ENCODE results near the gene SPRYD7.

Gene SPRYD7

DNA sequence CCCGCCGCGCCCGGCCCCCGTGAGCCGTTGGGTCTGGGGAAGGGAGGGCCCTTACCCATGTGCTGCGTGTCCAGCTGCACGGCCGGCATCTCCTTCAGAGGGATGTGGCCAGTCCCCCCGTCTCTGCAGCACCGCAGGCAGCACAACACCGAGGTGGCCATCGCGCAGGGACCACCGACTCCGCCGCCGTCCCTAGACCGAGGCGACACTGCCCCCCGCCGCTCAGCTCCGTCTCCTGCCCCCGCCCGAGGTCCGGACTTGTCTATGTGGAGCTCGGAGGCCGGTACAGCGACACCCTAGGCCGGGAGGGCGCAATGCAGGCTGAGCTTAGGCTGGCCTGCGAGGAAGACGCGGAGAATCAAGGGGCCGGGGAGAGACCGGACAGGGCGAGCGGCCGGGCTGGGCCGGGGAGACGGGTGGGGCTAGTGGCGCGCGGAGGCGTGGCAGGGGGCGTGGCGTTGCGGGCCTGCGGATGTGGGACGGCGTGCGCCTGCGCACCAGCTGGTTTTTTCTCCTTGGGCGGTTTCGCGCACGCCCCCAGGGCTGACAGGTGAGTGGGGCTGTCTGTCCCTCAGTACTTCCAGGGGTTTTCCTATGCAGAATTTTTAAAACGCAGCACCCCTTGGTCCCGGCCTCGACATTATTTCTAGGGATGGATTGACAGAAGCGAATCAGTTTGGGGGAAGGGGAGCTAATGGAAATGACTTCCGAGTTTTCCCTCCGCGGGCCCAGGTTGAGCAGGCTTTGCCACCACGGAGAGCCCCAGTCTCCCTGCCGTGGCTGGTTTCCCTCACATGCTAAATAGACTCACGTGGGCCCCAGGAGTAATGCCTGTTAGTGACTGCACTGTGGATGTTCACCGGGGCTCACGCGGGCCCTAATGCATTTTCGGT is at the start of gene SPRYD7:
TSS of gene SPRYD7 (minus strand) at position 266 of the 893 bp plus-strand sequence. CDS start at position 161, 105 bp downstream.
- no peak within 1 kb of the TSS for H2AFZ ChIP-seq (ENCODE audit: low read length)
- TF ChIP-seq, protein P1, sequence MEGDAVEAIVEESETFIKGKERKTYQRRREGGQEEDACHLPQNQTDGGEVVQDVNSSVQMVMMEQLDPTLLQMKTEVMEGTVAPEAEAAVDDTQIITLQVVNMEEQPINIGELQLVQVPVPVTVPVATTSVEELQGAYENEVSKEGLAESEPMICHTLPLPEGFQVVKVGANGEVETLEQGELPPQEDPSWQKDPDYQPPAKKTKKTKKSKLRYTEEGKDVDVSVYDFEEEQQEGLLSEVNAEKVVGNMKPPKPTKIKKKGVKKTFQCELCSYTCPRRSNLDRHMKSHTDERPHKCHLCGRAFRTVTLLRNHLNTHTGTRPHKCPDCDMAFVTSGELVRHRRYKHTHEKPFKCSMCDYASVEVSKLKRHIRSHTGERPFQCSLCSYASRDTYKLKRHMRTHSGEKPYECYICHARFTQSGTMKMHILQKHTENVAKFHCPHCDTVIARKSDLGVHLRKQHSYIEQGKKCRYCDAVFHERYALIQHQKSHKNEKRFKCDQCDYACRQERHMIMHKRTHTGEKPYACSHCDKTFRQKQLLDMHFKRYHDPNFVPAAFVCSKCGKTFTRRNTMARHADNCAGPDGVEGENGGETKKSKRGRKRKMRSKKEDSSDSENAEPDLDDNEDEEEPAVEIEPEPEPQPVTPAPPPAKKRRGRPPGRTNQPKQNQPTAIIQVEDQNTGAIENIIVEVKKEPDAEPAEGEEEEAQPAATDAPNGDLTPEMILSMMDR (IDR thresholded peaks at IDR 0.05; ENCODE audit: low read length) = peak; percentile 95
- no peak for TF ChIP-seq EZH2 (IDR thresholded peaks at IDR 0.05; ENCODE audit: borderline replicate concordance, low read length)
- no peaks in the 10 kb centered on the region for H4K20me1 ChIP-seq (ENCODE audit: insufficient read depth, low read length)
- H3K27ac ChIP-seq (ENCODE audit: low read depth, low read length, poor library complexity, severe bottlenecking) = peak within 1 kb of the TSS; percentile 82
- 0 out of 2 replicates have a peak, but pooled peaks cover 4% of the 10 kb centered on the region for H3K79me2 ChIP-seq (ENCODE audit: insufficient read depth, low read length)
- no peaks in the 10 kb centered on the region for H3K27me3 ChIP-seq (ENCODE audit: insufficient read depth, low read length)
- no peaks in the 10 kb centered on the region for H3F3A ChIP-seq (ENCODE audit: insufficient read depth, low read length)
- peak within 1 kb of the TSS; percentile 75 for H3K4me2 ChIP-seq (ENCODE audit: low read length)
- peak within 1 kb of the TSS; percentile 65 for H3K4me3 ChIP-seq (ENCODE audit: low read depth, low read length, poor library complexity, severe bottlenecking)
- H3K9me2 ChIP-seq (ENCODE audit: low read depth, low read length) = no peaks in the 10 kb centered on the region
- peak within 1 kb of the TSS; percentile 73 for H3K9ac ChIP-seq (ENCODE audit: low read length)
- peaks cover 45% of the 10 kb centered on the region for H3K4me1 ChIP-seq (ENCODE audit: insufficient read depth, low read length, severe bottlenecking)
- H3K9me3 ChIP-seq (ENCODE audit: low read length) = no peaks in the 10 kb centered on the region
- no peaks in the 10 kb centered on the region; the same call in 1 of the 2 replicates for H3K36me3 ChIP-seq (ENCODE audit: insufficient read depth, low read length)

DNA sequence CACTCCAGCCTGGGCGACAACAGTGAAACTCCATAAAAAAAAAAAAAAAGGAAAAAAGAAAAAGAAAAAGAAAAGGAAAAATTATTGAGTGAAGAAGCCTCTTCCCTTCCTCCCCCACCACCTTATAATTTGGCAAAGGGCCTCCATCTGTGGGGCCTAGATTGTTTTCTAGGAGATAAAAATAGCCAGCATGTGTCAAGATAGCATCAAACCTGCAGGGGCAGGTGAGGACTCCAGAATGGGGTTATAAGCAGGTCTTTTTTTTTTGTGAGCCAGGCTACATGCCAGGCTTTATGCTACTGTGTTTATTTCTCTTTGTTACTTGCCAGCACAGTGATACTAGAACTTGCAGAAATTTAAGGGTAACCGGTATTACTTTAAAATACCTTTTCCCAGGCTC is 49.0 kb upstream of the SPRYD7 start:
- H3K27ac ChIP-seq (ENCODE audit: low read depth, low read length, poor library complexity, severe bottlenecking) = peak overlapping the region; percentile 38
- H3K79me2 ChIP-seq (ENCODE audit: insufficient read depth, low read length) = no peaks in the 10 kb centered on the region
- TF ChIP-seq, protein P1 (IDR thresholded peaks at IDR 0.05; ENCODE audit: low read length) = no peak
- TF ChIP-seq EZH2 (IDR thresholded peaks at IDR 0.05; ENCODE audit: borderline replicate concordance, low read length) = no peak
- no peaks in the 10 kb centered on the region for H3K27me3 ChIP-seq (ENCODE audit: insufficient read depth, low read length)
- no peak overlapping the region for H3K4me2 ChIP-seq (ENCODE audit: low read length)
- H3K9me3 ChIP-seq (ENCODE audit: low read length) = no peaks in the 10 kb centered on the region
- no peaks in the 10 kb centered on the region for H4K20me1 ChIP-seq (ENCODE audit: insufficient read depth, low read length)
- no peaks in the 10 kb centered on the region for H3F3A ChIP-seq (ENCODE audit: insufficient read depth, low read length)
- peaks cover 14% of the 10 kb centered on the region for H3K4me1 ChIP-seq (ENCODE audit: insufficient read depth, low read length, severe bottlenecking)
- no peak overlapping the region for H3K4me3 ChIP-seq (ENCODE audit: low read depth, low read length, poor library complexity, severe bottlenecking)
- no peak overlapping the region for H2AFZ ChIP-seq (ENCODE audit: low read length)
- no peaks in the 10 kb centered on the region for H3K9me2 ChIP-seq (ENCODE audit: low read depth, low read length)
- H3K9ac ChIP-seq (ENCODE audit: low read length) = no peak overlapping the region; the same call in 1 of the 2 replicates
- peaks cover 13% of the 10 kb centered on the region; the same call in 1 of the 2 replicates for H3K36me3 ChIP-seq (ENCODE audit: insufficient read depth, low read length)

DNA sequence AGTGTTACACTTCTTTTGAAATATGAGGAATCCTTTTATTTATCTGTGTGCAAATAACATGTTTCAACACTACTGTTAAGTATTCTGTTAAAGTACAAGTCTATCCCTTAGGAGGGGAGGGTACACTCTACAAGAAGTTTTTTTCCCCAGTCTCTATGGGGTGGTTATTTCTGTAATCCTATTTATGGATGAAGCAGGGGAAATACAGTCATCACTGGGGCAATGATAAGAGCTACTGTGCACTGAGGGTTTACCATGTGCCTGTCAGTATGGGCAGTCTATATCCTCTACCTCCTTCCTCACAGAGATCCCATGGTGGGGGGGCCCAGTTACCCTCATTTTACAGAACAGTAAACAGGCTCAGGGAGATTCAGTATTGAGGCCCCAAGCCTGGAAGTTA is 44.1 kb upstream of the SPRYD7 start:
- Histone ChIP-seq H3K9ac (ENCODE audit: low read length) (no peak overlapping the region), H3K9me3 (ENCODE audit: low read length) (no peaks in the 10 kb centered on the region), H3K79me2 (ENCODE audit: insufficient read depth, low read length) (no peaks in the 10 kb centered on the region), H3F3A (ENCODE audit: insufficient read depth, low read length) (no peaks in the 10 kb centered on the region), H3K4me2 (ENCODE audit: low read length) (no peak overlapping the region), H3K27ac (ENCODE audit: low read depth, low read length, poor library complexity, severe bottlenecking) (no peak overlapping the region), H2AFZ (ENCODE audit: low read length) (no peak overlapping the region), H4K20me1 (ENCODE audit: insufficient read depth, low read length) (no peaks in the 10 kb centered on the region), H3K9me2 (ENCODE audit: low read depth, low read length) (no peaks in the 10 kb centered on the region), H3K36me3 (ENCODE audit: insufficient read depth, low read length) (peaks cover 3% of the 10 kb centered on the region; the same call in 1 of the 2 replicates), H3K4me1 (ENCODE audit: insufficient read depth, low read length, severe bottlenecking) (peaks cover 8% of the 10 kb centered on the region), H3K4me3 (ENCODE audit: low read depth, low read length, poor library complexity, severe bottlenecking) (no peak overlapping the region), H3K27me3 (ENCODE audit: insufficient read depth, low read length) (no peaks in the 10 kb centered on the region)
- TF ChIP-seq, protein P1 (IDR thresholded peaks at IDR 0.05; ENCODE audit: low read length) = no peak
- TF ChIP-seq EZH2 (IDR thresholded peaks at IDR 0.05; ENCODE audit: borderline replicate concordance, low read length) = no peak
